NCI-H146 (cell line): ENCODE measurements around the gene SLC8A1.

Source experiments
- DNase-seq: peaks from one replicate; lab custom pipeline; 2025; lab: John Stamatoyannopoulos, UW

Gene SLC8A1

DNA sequence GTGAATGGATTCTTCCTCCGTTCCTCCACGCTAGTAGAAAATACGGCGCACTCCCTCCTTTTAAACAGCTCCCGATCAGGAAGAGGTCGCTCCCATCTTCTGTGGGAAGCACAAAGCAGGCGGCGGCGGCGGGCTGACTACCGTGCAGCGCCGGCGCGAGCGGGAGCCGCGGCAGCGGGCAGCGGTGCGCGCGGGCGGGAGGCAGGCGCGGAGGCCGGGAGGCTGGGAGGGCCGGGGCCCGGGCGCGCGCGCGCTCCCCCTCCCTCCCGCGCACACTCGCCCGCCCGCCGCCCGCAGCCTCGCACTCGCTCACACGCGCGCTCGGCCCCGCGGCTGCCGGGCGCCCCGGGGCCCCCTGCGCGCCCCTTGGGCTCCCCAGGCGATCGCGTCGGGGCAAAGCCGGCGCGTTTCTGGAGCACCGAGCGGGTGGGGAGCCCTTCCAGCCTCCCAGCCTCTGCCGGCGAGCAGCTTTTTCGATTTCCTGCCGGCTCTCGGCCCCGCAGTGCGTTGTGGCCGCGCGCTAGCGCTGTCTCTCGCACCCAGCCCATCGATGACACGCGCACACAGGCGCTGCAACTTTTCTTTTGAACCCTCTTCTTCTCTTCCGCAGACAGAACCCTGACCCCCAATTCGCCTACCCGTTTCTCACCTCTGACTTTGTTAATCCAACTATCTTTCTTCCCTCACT, at the start of gene SLC8A1:
TSS of gene SLC8A1 (minus strand) at position 173 of the 688 bp plus-strand sequence.
- peak; percentile 78 for DNase-seq

DNA sequence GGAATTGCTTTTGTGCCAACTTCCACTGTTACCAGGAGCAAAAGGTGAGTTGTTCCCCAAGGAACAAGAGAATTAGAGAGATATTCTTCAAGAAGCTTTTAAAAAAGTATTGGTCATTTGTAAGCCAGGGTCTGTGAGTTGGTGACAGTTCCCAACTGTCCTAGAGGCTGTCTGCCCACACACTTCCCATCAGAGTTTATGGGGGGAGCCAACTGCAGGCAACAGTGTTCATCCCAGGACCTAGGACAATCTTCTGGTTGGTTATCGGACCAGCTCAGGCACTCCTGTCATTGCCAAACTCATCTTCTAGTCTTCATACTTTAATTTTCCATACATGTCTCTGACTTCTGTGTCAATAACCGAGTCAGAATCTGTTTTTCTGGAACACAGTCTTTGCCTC, 47.5 kb upstream of the SLC8A1 start:
- DNase-seq: no peak

DNA sequence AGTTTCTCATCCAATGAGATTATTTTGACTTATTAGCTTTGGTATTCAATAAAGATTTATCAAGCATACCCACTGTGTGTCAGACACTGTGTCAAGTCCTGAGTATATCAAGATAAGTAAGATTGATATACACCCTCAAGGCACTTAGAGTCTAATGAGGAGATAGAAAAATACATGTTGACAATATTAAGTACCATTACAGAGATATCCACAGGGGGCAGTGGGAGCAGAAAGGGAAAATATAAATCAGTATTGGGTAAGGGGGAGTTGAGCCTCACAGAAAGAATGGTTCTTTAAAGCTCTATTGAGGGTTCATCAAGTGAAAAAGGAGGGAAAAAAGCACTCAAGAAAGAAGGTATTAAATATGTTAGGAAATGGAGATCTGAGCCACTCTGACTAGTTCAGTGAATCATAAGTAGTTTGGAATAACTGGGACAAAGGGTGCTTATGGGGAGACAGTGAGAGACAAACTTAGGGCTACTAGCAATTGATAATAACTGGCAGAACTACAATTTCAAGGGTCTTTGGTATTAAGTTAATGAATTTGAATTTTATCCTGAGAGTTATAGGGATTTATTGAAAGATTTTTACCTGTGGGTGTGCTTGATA, 45.5 kb upstream of the SLC8A1 start:
- DNase-seq: peak; percentile 7

DNA sequence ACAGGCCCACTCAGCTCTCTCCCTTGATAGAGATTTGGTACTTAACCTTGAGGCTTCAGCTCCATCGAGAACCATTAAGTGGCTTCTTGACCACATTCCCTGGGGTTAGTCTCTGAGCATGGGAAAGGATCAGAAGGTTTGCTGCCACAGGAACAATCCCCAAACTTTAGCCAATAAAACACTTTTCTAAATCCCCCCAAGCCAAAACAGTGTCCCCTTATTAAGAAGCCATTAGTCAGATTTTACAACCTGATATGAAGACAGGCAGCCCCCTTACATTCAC, 37.7 kb upstream of the SLC8A1 start:
- DNase-seq: no peak

DNA sequence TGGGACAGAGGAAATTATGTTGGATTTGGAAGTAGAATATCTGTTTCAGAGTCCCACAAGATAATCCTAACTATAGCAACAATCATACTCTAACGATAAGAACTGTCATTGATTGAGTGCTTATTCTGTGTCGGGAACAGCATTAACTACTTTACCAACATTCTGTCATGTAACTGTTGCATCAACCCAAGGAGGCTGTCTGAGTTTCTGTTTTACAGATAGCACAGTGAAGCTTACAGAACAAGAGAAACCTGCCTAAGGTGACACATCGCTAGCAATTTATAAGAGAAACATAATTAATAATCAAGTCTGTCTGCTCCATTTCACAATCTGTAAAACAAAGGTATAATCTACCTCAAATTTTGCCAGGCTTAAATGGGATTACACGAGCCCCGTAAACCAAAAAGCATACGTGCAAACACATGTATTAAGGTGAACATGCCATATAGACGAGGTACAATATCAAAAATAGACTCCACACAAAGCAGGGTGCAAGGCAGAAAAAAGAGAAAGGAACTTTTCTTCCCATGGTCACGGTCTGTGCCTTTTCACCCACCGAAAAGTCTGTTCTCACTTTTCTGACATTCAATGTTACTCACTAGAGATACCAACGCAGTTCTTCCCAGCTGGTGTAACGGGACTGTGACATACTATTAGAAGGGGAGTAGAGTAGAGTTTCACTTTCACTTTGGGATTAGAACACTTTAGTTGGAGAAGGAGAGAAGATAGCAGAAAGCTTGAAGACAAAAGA, 37.2 kb upstream of the SLC8A1 start:
- DNase-seq: no peak

DNA sequence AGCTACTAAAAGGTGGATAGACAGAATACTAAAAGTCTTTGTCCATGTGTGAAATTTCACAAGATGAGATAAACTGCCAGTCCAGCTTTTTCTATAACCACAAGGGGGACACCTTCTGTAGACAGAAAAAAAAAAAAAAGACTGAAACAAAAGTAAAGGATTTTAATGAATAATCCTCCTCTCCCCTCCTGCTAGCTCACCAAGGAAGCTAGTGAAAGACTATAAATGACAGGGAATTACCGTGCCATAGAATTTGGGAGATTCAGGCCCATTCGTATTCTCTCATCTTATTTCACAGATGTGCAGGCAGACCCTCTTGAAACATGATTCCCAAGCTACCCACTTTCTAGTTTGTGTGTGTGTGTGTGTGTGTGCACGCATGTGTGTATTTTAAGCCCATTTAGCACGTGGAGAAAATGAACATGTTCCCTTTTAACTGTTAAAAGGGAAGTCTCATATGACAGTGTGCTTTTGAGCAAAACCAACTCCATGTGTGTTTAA, 36.3 kb upstream of the SLC8A1 start:
- DNase-seq: peak; percentile 58

DNA sequence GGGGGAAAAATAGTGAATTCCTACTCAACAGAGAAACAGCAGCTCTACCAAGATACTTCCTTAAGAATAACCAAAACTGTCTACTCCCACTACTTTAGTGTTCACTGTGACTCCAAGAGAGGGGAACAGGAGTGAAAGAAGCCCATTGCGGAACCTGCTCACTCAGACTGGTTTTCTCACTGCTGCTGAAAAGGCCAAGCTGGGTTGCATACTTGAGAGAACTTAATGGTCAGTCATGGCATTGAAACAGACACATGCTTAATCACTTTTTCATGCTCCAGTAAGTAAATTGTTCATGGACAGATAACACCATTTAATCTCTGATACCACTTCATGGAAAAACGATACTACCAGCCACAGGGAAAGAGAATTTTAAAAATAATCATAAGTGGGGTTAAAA, 35.7 kb upstream of the SLC8A1 start:
- DNase-seq: peak; percentile 10

DNA sequence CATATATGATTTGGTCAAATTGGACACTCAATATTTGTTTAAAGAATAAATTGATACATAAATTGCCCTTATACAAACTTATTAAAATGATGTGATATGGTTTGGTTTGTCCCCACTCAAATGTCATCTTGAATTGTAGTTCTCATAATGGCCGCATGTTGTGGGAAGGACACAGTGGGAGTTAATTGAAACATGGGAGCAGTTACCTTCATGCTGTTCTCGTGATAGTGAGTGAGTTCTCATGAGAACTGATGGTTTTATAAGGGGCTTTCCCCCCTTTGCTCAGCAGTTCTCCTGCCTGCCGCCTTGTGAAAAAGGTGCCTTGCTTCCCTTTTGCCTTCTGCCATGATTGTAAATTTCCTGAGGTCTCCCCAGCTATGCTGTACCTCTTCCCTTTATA, 34.0 kb upstream of the SLC8A1 start:
- no peak for DNase-seq

DNA sequence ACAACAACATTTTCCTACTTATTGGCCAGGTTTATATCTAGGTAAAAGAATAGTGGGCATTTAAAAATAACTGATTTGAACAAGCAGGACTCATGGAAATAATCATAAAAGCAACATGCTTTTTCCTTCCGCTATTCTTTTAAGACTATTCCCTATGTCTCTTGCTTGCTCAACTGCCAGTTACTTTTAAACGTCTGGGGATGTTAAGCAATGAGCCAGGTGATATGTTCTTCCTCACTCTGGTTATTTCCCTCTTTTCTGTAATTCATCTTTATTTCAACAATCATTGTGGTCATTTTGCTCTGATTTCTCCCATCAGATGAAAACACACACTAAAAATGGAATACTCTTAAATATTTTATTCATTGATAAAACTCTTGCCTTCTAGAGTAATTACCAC, 33.4 kb upstream of the SLC8A1 start:
- no peak for DNase-seq

DNA sequence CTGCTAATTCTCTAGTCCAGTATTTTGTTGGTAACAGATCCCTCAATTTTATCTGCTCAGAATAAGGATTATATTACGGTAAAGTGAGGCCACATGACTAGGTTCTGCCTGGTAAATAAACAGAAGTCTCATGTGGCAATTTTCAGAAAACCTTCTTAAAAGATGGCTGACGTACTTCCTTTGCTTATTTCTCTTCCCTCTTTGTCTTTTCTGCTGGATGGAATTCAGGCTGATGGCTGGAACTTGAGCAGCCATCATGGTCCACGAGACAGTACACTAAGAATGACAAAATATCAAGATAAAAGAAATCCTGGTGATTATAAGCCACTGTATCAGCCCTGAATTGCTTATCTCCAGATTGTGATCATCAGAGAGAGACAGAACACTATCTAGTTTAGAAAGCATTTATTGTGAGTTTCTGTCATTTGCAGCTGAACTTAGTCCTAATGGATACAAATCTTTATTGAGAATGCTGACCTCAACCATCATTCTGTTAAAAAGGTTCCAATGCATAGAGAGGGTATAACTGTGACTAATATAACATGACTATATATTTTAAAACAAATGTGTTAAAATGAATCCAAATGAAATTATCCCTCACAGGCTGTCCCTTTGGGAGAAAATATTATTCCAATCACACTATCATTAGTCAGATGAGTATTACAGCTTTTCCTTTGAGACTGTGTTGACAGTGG, 31.8 kb upstream of the SLC8A1 start:
- DNase-seq: no peak

DNA sequence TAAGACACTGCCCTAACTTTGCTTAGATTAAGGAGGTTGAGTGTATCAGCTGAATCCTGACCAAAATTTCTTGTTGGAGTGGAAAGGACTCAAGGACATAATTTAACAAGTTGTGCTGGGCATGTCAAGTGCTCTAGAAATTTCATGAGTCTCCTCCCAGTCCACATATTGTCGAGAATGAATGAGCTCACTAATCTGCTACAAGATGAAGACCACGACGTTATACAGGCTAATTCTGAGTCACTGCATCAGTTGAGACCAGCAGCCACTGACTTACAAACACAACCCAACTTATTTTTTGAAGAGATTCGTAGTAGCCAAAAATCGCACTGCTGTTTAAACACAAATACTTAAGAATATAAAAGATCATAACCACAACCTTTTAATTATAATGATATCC, 28.7 kb upstream of the SLC8A1 start:
- no peak for DNase-seq

DNA sequence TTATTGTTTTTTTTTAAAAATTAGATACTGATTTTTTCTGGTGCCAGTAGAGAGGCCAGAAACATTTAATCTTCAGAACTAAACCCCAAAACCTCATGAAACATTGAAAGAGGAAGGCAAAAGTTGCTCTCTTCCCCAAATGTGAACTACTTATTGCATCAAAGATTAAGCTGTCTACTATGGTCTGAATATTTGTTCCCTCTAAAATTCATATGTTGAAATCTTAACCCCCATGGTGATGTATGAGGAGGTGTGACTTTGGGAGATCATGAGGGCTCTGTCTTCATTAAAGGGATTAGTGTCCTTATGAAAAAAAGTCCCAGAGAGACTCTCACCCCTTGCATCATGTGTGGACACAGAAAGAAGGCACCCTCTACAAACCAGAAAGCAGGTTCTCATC, 28.2 kb upstream of the SLC8A1 start:
- no peak for DNase-seq

DNA sequence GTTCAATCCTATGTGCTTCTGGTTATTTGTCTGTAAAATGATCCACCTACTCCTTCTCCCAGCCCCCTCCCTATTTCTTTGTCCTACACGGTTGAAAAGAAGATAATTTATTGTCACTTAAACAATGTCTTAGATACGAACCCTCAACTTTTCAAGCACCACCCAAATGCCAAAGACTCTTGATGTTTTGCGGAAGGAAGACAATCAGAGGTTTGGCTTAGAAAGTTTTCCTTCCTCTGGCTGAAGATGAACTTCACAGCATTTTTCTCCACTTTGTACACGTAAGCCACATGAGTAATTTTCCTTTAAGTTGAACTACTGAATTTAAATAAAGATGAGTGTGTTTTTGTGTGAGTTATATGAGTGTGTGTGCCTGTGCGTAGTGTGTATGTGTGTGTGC, 25.5 kb upstream of the SLC8A1 start:
- no peak for DNase-seq

DNA sequence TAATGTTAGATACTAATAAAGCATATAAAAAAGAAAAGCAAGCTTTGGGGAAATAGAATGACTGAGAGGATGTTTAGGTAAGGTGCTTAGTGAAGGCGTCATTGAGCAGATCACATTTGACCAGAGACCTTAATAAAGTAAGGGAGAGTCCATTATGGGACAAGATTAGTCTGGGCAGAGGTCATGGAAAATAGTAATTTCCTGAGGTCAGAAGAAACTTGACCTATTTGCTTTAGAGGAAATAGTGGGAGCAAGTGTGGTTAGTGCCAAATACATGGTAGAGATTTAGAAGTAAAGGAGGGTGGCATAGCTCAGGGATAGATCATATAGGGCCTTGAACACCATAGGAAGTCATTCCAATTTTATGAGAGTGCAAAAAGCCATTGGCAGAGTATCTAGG, 24.5 kb upstream of the SLC8A1 start:
- no peak for DNase-seq

DNA sequence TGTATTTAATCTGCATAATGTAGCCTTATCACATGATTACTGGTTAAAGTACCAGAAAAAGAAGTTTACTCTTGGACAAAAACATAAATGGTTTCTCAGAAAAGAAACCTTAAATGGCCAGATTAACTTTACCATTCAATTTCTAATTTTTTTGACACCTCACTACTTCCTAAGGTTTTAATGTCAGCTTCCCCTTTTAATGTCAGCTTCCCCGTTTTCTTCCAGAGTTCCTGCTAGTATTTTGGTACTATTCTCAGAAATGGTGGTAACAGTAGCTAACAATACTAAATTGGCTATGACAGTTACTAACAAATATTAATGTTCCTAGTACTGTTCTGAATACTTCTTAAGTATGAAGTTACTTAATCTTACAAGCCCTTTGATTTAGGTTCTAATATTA, 22.4 kb upstream of the SLC8A1 start:
- no peak for DNase-seq

DNA sequence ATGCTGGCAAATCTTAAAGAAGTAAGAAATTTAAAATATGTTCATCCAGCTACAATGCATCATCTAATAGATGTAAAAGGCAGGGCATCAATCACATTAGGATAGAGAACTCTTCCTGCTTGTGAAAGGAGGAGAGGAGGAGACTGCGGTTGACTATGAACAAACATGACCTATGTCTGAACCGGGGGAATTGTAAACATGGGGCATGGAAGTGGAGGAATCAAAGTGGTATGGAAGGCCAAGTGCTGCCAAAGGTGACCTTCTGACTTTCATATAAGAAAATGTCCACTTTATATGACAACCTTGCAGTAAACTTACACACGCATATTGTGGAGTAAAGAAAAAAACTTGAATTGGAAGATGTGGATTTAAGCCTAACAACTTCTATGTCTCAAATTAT, 20.0 kb upstream of the SLC8A1 start:
- peak; percentile 20 for DNase-seq

DNA sequence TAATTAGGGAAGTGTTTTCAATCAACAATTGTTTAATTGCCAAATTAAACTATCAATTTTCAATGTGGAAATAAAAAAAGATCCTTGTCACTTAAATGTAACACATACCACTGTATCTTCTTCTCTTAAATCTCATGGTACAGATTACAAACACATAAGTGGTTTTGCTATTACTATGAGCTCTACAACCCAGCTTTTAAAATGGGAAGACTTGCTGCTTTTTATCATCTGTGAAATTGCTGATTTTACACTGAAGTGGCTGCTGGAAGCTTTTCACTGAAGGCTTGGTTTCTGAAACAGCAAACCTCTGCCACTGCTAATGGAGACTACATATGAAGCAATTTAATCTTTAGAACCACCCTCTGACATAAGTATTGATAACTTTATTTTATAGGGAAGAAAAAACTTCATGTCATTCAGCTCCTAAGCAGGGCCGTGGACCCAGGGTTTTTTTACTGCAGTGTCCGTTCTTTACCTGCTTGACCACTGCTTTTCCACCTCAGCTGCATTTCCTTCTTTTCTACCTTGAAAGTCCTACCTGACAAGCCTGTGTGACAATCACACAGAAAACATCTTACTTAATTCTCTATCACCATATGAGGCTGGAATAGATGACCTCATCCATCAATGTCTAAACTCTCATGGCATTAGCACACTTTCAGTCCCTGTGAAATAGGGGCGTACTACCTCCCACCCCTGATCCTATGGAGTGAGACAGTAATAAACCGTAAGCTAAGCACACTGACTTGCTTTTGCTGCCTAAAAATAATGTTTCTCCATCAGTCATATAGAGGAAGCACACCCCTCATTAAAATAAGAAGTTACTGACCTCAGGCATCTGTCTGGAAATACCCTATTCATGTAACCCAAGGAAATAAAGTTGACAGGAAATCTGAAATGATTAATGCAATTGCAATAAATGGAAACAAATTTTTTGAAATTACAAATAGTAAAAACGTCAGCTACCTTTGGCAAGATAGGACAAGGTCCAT, 19.2 kb upstream of the SLC8A1 start:
- DNase-seq: no peak

DNA sequence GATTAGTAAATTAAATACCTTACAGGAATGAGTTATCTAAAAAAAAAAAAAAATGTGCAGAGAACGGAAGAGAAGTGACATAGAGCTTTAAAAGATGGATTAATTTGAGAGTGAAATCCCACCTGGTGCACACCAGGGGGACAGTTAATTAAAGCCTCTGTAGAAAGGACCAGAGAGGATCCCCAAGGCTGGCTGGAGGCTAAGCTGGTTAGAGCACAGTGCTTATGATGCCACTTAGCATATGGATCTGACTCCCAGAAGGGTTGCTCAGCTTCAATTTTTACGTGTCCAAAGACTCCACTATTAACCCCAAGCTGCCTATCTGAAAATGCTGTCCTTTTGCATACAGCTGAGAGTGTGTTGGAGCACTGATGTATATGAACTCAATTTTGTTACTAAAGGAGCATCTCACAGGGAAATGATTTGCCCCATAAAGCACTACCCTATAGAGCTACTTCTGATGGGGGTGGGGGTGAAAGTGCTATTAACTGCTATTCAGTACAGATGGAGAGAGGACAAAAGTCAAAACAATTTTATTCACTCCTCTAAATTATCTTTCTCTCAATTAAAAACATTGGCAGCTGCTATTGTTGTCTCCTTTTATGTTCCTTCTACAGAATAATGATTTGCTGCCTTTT, 15.2 kb upstream of the SLC8A1 start:
- DNase-seq: peak; percentile 72

DNA sequence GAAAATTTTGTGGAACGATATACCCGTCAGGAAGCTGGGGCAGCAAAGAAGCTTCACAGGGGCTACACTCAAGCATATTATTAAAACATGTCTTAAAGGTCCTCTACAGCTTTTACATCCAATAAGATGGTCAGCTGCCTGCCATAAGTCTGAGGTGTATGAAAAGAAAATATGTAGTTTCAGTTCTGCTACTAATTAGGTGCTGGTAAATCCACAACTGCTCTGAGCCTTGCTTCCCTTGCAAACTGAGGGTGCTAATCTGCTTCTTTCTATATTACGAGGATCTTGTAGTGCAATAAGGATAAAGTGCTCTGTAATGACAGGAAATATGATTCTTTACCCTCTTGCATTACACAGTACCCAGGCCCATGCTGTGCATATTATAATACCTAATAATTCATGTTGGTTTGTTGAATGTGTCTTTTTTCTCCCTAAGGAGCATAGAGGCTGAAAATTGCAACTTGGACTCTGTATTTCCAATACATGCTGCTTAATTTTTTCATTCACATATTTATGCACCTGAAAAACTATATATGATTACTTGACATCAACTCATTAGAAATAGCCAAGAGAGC, 14.5 kb upstream of the SLC8A1 start:
- DNase-seq: peak; percentile 62

DNA sequence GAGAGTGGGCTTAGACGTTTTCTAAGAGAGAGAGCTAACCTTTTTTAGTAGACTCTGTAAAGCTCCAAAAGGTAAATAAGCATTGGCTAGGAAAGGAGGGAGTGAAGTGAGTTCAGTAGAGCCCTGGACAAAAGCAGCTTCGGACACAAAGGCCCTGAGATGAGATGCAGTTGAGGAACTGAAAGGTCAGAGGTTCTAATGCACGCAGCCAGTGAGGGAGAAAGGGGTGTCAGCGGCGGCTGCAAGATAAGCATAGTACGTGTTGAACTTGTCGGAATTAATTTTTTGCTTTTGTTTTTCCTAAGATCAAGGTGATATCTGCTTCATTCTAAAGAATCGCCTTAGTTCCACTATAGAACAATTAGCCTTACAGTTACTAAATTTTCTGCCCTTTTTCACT, 11.2 kb upstream of the SLC8A1 start:
- no peak for DNase-seq
